RKO (cell line): Measurements from ENCODE around the gene PPM1J.
A peak's percentile ranks its signal among the peaks of the same experiment; 100 is the strongest.
"Not testable (repeated sequence)": the region's sequence is repeated elsewhere in the genome, so short reads cannot be mapped to it uniquely, and the experiment has no call there.

ENCODE experiments used
- DNase-seq: peaks from one replicate; pipeline ENCODE4 v3.0.0-alpha.2; 2016; ENCODE audit warnings: low spot score

The PPM1J gene

DNA sequence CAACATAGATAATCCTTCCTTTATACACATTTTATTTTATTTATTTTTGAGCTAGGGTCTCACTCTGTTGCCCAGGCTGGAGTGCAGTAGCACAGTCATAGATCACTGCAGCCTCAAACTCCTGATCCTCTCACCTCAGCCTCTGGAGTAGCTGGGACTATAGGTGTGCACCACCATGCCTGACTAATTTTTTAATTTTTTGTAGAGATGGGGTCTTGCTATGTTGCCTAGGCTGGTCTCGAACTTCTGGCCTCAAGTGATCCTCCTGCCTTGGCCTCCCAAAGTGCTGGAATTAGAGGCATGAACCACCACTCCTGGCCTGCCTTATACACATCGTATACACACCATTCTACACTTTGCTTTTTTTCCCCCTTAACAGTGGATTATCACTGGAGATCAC, 6.2 kb upstream of the PPM1J start:
- not testable (repeated sequence) for DNase-seq

DNA sequence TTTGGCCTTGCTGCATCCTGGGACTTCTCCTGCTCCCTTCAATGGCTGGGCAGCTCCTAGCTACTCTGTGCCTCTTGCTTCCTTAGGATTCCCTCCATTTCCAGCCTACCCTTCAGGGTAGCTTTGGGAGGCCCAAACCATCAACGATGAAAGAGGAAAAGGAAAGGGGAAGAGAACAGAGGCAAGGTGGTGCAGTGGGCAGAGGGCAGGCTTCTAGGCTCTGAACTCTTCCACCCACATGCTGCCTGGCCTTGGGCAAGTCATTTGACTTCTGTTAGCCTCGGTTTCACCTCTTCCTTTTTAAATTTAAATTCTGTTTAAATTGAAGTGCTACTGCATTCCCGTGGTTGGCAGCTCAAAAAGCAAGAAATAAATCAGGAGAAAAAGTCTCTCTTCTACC, 5.7 kb upstream of the PPM1J start:
- no peak for DNase-seq

DNA sequence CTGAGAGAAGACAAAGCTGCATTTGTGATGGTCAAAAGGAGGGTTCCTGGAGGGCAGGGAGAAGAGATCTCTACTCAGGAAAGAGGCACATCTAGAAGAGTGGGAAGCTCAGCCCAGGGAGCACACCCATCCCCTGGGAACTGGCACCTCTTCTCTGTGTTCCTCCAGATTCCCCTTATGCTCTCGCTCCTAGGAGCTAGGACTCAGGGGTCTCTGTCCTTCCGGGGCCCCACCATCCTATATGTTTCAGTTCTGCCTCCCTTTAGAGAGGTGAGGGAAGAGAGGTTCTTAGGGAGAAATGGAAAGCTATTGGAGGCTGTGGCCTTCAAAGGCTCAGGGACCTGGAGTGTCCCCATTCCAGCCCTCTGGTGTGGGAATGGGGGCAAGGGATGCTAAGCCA, 4.6 kb upstream of the PPM1J start:
- no peak for DNase-seq

DNA sequence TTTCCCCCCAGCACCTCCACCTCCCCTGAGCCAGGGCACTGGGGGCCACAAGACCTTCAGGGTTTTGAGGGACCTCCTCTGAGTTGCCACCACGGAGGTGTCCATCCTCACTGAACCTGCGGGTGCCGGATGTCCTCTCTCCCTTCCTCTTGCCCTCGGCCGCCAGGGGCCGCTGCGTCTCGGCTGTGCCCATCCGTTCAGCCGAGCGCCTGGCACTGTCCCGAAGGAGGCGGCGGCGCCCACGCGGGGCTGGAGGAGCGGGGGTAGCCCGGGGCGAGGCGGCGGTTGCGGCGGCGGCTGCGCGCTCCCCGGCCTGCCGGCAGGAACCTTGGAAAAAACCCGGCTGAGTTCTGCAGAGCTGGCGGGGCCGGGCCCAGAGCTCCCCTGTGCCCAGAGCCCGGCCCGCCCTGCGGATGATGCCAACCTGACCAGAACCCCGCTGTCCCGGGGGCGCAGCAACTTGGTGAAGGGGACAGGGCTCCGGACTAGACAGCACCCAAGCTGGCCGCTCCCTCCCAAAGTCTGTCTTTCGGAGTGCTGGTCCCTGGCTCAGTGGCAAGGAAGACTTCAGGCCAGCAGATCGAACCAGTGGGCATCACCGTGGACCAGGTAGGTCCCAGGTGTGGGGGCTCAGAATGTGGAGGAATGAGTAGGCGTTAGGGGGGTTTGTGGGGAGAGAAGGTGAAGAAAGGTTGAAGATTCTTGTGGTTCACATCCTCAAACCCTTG, 3.7 kb upstream of the PPM1J start:
- peak; percentile 81 for DNase-seq

DNA sequence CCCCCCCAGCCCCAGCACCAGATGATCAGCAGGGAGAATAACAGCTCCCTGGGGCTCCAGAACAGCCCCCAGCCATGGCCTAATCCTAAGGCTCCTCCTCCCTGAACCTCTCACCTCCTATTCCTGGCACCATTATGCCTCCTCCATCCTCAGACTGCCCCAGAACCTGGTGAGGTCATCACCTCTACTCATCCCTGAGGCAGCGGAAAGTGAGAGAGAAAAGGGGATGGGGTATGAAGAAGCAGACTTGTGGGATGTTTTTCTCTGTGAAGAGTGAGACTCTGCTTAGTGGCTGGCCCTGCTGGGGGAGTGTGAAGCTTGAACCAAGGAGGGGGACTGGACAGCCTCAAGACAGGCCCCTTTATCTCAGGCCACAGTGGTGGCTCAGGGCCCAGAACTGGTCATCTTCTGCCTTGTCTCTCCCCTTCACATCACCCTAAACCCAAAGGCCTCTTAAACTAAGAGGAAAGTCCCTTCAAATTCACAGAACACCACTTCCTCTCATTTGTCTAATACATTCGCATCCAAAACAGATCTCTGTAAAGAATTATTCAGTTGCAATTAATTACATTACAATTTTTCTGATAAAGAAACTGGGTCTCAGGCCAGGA, 2.2 kb upstream of the PPM1J start:
- no peak for DNase-seq

DNA sequence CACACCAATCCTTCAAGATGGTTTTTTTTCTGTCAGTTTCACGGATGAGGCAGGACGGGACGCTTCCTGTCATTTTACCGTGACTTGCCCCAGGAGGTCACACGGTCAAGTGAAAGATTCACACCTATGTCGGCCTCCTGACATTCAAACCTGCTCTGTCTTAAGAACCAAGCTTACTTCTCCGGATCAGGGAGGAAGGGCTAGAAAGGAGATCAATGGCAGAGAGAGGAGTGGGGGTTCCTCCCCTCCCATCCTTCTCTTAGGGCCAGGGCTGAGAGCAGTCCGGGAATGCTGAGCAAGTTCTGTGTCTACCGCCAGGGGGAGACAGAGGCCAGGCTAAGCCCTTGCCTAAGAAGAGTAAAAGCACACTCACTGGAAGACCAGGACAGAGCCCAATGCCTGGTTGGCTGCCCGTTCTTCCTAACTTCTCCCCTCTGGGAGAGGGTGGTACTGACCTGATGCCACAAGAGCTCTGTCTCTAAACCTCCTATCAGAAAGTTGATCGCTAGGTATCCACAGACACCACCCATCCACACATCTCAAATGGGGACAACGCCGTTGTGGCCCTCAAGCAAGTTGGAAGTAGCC, 1.1 kb upstream of the PPM1J start:
- peak; percentile 92 for DNase-seq

DNA sequence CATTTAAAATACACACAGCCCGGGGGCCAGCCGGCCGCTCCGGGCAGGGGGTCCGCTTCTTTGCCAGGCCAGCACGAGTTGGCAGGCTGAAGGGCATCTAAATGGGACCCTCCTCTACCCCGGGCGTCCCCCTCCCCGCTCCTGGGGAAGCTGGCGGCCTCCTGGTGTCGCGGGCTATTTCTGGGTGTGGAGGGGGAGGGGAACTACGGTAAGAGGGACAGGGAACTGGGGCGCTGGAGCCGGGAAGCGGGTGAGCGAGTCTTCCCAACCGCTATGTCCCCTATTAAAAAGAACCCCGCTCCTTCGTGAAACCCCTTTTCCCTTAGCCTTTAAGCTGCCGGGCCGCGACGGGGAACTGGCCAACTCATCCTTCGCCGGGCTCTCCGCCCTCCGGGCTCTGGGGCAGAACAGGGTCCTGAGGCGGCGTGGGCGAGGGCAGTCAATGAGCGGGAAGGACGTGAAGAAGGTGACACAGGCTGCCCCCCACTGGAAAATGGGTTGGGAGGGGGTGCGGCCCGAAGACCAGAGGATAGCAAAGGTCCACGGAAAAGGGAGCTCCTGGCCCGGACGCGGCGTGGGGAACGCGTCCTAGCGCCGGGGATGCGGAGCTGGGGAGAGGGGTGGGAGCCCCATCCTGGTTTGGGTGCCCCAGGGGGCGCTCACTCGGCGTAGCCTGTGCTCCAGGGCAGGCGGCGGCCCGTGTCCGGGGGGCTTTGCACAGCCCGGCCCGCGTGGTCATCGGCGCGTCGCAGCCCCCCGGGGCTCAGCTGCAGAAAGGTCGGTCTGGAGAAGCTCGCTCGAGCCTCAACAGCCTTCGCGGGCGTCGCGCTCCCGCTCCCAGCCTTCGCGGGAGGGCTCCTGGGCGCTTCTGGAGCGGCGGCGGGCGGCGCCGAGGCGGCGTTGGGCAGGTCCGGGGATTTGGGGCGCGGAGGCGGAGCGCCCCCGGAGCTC, 544 bp downstream of the PPM1J start:
- DNase-seq, result peak; percentile 56

DNA sequence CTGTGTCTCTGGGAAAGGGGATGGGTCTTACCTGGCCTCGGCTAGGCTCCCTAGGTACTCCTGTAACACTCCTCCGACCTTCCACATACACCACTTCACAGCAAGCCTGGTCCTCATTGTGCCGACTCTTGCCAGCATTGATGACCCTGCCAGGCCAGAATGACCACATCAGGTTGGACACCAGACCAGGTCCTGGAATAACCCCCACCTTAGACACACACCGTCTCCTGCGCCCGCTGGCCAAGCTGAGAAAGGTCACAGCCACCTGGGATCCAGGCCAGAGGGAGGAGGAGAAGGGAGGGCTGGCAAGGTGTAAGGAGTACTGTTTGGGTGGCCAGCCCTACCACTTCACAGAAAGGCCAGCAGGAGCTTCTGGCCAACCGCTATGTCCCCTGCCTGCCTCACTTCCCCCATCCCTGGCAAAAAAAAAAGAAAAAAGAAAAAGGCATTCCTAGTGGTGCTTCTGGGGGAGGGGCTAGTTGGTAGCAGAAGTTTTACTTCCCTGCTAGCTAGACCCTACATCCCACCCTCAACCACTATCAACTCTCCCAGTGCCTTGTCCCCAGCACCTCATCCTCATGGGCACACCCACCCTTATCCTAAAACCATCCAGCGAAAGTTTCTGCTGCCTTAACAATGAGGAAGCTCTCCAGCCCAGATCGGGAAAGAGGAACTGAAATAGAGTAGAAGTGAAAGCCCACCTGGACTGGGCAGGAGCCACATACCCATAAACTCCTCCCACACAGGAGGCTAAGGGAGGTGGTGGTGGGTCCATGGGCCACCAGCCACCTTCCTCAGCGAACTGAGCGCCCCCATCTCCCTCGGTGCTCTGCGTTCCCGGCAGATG, 1.4 kb downstream of the PPM1J start:
- no peak for DNase-seq

DNA sequence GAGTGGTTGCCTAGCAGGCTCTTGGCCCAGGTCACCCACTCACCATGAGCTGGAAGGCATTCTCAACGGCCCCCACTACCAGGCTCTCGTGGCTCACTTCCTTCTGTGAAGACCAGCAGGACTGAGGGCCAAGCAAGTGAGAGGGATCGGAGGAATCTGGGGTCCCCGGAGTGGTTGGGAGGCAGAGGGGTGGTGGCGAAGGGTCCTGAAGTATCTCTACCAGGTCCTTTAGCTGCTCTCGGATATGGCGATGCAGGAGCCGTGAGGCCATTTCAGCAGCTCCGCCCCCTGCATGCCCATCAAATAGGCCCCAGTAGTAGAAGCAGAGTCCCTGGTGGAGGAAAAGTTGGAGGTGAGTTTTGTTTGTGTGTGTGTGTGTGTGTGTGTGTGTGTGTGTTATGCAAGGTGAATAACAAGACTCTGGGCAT, 2.4 kb downstream of the PPM1J start:
- DNase-seq, result no peak

DNA sequence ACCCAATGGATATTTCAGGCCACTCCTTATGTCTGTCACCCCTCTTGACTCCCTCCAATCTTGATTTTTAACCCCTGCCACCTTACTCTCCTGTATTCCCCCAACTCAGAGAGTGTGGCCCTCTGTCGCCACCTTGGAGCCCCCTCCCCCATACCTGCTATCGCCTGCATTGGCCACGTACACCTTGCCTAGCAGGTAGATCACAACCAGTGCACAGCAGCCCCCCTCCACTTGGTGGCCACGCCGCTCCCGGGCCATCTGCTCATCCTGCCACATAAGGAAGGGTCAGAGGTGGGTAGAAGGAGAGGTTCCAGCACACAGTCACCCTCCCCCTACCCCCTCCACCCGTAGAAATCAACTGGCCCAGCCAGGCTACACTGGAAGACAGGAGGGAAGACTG, 2.9 kb downstream of the PPM1J start:
- DNase-seq, result no peak

DNA sequence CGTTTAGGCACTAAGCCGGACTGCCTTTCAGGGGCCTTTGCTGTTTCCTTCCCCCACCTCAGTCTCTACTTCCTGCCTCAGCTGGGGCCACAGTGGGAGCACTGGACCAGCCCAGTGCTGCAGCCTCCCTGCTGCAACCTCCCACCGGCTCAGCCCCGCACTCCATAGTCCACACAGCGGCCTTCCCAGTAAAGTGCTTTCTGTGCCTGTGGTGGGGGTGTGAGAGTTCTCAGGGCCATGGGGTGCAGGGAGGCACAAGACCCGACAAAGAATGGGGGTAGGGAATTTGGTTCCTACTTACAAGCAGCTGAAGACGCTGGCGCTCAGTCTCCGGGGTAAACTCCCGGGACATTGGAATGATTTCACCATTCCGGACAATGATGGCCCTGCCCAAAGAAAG, 3.5 kb downstream of the PPM1J start:
- DNase-seq, result no peak

DNA sequence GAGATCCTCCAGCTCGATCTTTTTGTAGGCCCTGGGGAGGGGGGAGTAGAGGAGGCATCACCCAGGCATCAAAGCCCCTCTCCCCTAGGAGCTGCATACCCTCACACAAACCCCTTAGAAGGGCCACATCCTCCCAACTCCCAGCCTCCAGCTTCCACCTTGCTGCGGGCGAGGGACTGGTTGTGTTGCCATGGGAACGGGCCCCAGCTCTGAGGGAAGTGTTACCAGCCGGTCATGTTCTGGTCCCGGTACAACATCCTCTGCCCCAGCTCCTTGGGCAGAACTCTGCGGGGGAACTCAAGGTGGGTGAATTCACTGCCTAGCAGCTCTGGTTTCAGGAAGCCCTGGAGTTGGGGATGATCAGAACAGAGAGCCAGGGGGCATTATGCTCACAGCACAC, 4.1 kb downstream of the PPM1J start:
- DNase-seq, result no peak

DNA sequence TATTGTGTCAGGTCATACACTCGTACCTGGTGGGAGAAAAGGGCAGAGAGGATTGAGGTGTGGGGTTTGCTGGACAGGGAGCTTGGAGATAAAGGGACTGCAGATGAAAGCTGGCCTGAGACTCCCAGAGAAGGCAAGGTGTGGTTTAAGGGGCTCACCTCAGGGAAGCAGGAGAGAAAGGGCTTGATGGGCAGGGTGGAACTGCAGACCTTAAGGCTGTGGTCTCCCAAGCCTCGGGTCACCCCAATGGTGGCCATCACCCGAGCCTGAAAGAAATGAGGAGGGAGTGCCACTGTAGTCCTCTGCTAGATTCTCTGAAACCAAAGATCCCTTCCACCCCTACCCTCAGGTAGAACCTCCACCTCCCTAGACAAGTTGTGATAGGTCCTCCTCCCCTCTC, 4.5 kb downstream of the PPM1J start:
- no peak for DNase-seq

DNA sequence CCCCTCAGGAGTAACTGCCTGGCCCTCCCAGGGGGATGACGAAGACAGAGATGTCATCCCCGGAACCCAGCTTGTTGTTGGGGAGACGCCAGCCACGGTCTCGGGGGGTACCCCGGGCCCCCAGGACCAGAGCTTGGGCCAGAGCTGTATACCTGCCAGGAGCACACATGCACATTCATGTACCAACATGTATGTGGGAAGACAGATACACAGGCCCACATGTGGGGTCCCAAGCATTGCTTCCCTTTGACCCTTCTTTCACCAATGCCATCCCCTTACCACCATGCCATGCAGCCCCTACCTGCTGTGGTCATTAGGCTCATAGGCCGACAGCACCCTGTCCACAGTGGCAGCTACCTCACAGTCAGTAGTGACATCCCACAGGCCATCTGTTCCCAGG, 5.0 kb downstream of the PPM1J start:
- no peak for DNase-seq

DNA sequence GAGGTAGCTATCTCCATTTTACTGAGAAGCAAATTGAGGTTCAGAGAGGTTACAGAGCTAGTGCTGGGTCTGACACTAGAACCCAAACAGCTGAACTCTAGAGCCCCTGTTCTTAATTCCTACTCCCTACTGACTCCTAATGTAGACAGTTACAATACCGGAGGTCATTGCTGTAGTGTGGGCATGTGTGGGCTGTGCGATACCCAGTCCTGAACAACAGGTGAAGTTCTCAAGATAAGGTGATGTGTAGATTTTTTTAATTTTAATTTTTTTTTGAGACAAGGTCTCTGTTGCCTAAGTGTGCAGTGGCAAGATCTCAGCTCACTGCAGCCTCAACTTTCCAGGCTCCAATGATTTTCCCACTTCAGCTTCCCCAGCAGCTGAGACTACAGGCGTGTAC, 6.6 kb downstream of the PPM1J start:
- DNase-seq, result no peak

DNA sequence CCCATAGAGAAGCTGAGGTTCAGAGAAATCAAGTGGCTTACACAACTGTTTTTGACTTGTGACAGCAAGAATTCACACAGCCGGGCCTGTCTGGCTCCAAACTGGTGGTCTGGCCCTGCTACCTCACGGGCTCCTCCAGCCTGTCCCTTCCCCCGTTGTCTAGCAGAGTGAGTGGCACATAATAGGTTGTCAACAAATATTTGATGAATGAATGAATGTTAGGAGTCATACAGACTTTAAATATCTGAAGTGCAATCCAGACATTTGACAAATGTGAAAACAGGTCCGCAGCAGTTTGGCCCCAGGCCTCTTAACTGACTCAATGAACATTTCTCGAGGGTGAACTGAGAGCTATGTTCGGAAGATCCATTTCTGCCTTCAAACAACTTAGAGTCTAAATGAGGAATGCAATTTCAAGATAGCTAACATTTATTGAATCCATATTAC, 7.1 kb downstream of the PPM1J start:
- DNase-seq, result no peak

DNA sequence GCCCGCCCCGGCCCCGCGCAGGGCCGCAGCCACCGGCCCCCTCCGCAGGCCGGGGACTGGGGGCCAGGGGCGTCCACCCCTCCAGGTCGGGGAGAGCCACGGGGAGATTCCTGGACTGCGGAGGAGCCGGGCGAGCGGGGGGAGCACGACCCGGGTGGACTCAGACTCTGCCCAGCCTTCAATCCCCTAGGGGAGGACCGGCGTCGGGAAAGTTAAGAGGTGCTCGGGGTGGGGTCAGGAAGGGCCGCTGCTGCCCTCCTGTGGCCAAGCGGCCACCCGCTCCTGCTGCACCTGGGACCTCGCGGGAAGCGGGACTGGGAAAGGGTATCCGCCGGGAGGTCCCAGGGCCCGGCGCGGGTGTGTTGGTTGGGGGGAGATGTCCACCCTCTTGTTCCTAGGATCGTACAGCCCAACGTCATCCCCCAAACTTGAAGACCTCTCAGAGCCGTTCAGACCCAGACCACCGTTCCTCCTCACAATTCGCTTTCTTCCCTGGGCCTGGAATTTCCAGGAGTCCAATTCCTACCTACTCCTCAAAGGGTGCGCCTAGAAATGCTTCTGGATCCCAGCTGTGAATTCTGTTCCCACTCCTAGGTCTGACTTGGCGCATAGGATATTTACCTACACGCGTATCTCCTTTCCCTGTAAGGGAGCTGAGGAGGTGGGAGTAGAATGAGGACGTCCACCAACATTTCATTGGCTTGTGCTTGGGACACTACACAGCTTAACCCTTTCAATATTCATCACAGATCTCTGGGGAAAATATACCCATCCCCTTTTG, 7.7 kb downstream of the PPM1J start:
- peak; percentile 91 for DNase-seq

DNA sequence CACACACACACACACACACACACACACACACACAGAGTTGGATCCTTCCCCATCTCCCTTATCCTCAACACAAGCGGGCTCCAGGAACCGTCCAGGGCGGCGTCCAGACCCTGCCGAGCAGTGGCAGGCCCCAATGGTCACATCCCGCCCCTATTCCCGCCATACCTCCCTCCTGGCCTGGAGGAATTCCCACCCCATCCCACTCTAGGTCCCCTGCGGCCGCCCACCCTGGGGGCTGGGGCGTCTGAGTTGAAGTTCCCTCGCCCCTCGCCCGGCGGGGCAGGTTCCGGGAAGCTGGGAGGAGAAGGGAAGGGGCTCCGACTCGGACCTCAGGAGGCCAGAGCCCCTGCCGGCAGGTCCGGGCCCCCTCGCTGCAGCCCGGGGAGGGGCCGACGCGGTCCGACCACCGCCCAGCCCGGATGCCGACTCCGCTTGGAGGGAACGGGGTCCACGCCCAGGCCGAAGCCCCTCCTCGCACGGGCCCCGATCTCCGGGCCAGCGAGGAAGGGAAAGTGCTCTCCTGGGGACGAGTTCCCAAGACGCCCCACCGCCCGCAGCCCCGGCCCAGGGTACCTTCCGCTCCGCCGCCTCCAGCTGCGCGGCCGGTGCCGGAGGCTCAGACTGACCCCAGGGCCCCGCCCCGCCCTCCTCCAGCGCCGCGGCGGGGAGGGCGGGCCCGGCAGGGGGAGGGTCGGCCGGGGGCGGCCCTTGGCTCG, 8.5 kb downstream of the PPM1J start, which contains the start of gene RHOC:
TSS of gene RHOC (minus strand) at position 623 of the 716 bp plus-strand sequence. CDS start 3,328 bp downstream, outside the sequence.
- peak; percentile 71 for DNase-seq

DNA sequence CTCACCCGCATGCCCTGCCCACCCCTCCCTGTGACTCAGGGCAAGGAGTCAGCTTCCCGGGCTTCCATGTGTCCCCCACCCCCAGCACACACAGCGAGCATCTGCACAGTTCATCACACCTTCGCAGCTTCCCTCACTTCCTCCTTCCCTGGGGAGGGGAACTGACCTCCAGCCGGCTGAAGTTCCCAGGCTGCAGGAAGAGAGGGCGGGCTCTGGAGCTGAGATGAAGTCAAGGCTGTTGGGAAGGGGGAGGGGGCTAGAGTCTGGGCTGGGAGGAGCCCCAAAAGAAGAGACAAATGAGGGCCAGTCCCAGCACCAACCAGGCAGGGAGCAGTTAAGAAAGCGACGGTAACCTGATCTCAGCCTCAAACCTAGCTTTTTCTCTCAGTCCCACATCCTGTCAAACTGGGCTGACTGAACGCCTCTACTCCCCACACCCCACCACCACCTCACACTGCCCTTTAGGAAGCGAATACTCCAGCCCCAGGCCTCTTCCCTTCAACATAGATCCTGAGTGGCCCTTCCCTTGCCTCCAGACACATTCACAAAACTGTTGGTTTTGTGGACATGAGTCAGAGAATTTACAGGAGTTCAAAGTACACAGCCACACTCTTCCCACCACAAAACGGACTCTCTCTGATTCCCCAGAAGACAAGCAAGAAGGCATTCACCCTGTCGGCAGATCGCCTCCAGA, 10.1 kb downstream of the PPM1J start:
- peak; percentile 95 for DNase-seq
